C1 segment of cervical spinal cord (tissue), 14 donors: ENCODE results near the gene CCNE1.
"Not testable (repeated sequence)": the region's sequence is repeated elsewhere in the genome, so short reads cannot be mapped to it uniquely, and the experiment has no call there.

ENCODE experiments used
- DNase-seq, 14 donors: peaks; one replicate each; lab custom pipeline; 2025; lab: John Stamatoyannopoulos, UW

Gene CCNE1

GRCh38 chr19:29813642-29814041 is 1.9 kb downstream of the CCNE1 start:
- no peak for DNase-seq

- DNase-seq = no peak
These were observed 3.4 kb downstream of the CCNE1 start for GRCh38 chr19:29815231-29815630.

GRCh38 chr19:29817316-29817715 is 5.5 kb downstream of the CCNE1 start:
- no peak for DNase-seq

- no peak for DNase-seq
These were observed 7.5 kb downstream of the CCNE1 start for GRCh38 chr19:29819300-29819699.

- DNase-seq = no peak
These were observed 8.2 kb downstream of the CCNE1 start for GRCh38 chr19:29819986-29820385.

GRCh38 chr19:29823581-29824330 is 12.0 kb downstream of the CCNE1 start:
- no peak for DNase-seq

GRCh38 chr19:29825263-29825662 is 13.5 kb downstream of the CCNE1 start:
- not testable (repeated sequence) for DNase-seq

- DNase-seq = no peak
These were observed 19.3 kb downstream of the CCNE1 start for GRCh38 chr19:29831041-29831548.

- no peak for DNase-seq
These were observed 19.9 kb downstream of the CCNE1 start for GRCh38 chr19:29831686-29832085.

- DNase-seq = no peak
These were observed 21.0 kb downstream of the CCNE1 start for GRCh38 chr19:29832801-29833200.

- no peak for DNase-seq
These were observed 21.9 kb downstream of the CCNE1 start for GRCh38 chr19:29833614-29834261.

GRCh38 chr19:29834991-29835846 is 23.4 kb downstream of the CCNE1 start:
- DNase-seq = no peak

- no peak for DNase-seq
These were observed 24.6 kb downstream of the CCNE1 start for GRCh38 chr19:29836409-29836825.

- DNase-seq = no peak
These were observed 25.7 kb downstream of the CCNE1 start for GRCh38 chr19:29837448-29837981.

- DNase-seq = no peak
These were observed 26.2 kb downstream of the CCNE1 start for GRCh38 chr19:29837996-29838395.

GRCh38 chr19:29840066-29840950 is 28.5 kb downstream of the CCNE1 start:
- DNase-seq = no peak

- DNase-seq = no peak
These were observed 29.4 kb downstream of the CCNE1 start for GRCh38 chr19:29841209-29841558.

- DNase-seq = no peak
These were observed 30.0 kb downstream of the CCNE1 start for GRCh38 chr19:29841559-29842367.

- no peak for DNase-seq
These were observed 30.8 kb downstream of the CCNE1 start for GRCh38 chr19:29842471-29843179.
